Nephron progenitor cell (in vitro differentiated cells): ENCODE measurements around the gene PPP1R14B.

Source experiments
- DNase-seq: peaks from one replicate; pipeline ENCODE4 v3.0.0; 2021
- H3K27ac Mint-ChIP-seq: 2 replicates; pipeline ENCODE4 v1.8.0; 2021; ENCODE audit warnings: mild to moderate bottlenecking, moderate library complexity, mixed read lengths
- H3K27me3 Mint-ChIP-seq: 2 replicates; pipeline ENCODE4 v1.8.0; 2021; ENCODE audit warnings: mild to moderate bottlenecking, low read depth, mixed read lengths; ENCODE audit not compliant: poor library complexity
- H3K36me3 Mint-ChIP-seq: 2 replicates; pipeline ENCODE4 v1.8.0; 2021; ENCODE audit warnings: low read depth, mixed read lengths
- H3K4me1 Mint-ChIP-seq: 2 replicates; pipeline ENCODE4 v1.8.0; 2021; ENCODE audit warnings: mixed read lengths
- H3K4me3 Mint-ChIP-seq: 2 replicates; pipeline ENCODE4 v1.8.0; 2021; ENCODE audit warnings: mild to moderate bottlenecking, moderate library complexity, mixed read lengths
- H3K9me3 Mint-ChIP-seq: 2 replicates; pipeline ENCODE4 v1.8.0; 2021; ENCODE audit warnings: mild to moderate bottlenecking, moderate library complexity, mixed read lengths
- CTCF ChIP-seq: fragments of 200-600 bp; sonication (generic); IDR thresholded peaks from 2 replicates; pipeline ENCODE4 v1.5.0; 2021; ENCODE audit warnings: antibody characterized with exemption

Gene PPP1R14B

GRCh38 chr11:64252003-64252872 lies 5.5 kb upstream of the PPP1R14B start:
- H3K27ac Mint-ChIP-seq = no peak overlapping the region
- peaks cover 49% of the 10 kb centered on the region for H3K4me1 Mint-ChIP-seq
- peak overlapping the region; percentile 92 for H3K4me3 Mint-ChIP-seq

GRCh38 chr11:64251753-64252002 lies 4.9 kb upstream of the PPP1R14B start:
- DNase-seq = no peak
- peak overlapping the region; percentile 92 for H3K4me3 Mint-ChIP-seq
- H3K9me3 Mint-ChIP-seq = no peaks in the 10 kb centered on the region
- no peak for TF ChIP-seq CTCF
- no peaks in the 10 kb centered on the region for H3K36me3 Mint-ChIP-seq
- peaks cover 49% of the 10 kb centered on the region for H3K4me1 Mint-ChIP-seq
- H3K27me3 Mint-ChIP-seq = peaks cover 3% of the 10 kb centered on the region
- no peak overlapping the region for H3K27ac Mint-ChIP-seq

More at GRCh38 chr11:64252003-64252872, 5.5 kb upstream of the PPP1R14B start:
- Mint-ChIP-seq H3K36me3 (no peaks in the 10 kb centered on the region), H3K27me3 (peaks cover 3% of the 10 kb centered on the region), H3K9me3 (no peaks in the 10 kb centered on the region)
- TF ChIP-seq CTCF = no peak
- no peak for DNase-seq

- Mint-ChIP-seq H3K27me3 (peaks cover 3% of the 10 kb centered on the region), H3K27ac (no peak within 1 kb of the TSS), H3K4me3 (peak within 1 kb of the TSS; percentile 92), H3K9me3 (no peaks in the 10 kb centered on the region), H3K4me1 (peaks cover 49% of the 10 kb centered on the region), H3K36me3 (no peaks in the 10 kb centered on the region)
- TF ChIP-seq CTCF = peak; percentile 47
- peak; percentile 79 for DNase-seq
These were observed 4.4 kb upstream of the PPP1R14B start, which contains the start of gene PLCB3 for GRCh38 chr11:64251016-64251752. Gene PLCB3 (plus strand): TSS chr11:64251530. CDS start chr11:64251650, 120 bp downstream.

- no peak overlapping the region for H3K27ac Mint-ChIP-seq
- DNase-seq = no peak
- peaks cover 3% of the 10 kb centered on the region for H3K27me3 Mint-ChIP-seq
- H3K4me1 Mint-ChIP-seq = peaks cover 49% of the 10 kb centered on the region
- peak overlapping the region; percentile 80 for H3K4me3 Mint-ChIP-seq
- TF ChIP-seq CTCF = no peak
- H3K36me3 Mint-ChIP-seq = no peaks in the 10 kb centered on the region
- no peaks in the 10 kb centered on the region for H3K9me3 Mint-ChIP-seq
These were observed 3.8 kb upstream of the PPP1R14B start for GRCh38 chr11:64250415-64251015.

- no peak for DNase-seq
- no peak for TF ChIP-seq CTCF
- no peaks in the 10 kb centered on the region for H3K9me3 Mint-ChIP-seq
- peaks cover 45% of the 10 kb centered on the region for H3K4me1 Mint-ChIP-seq
- H3K27me3 Mint-ChIP-seq = peaks cover 3% of the 10 kb centered on the region
- peak overlapping the region; percentile 34 for H3K4me3 Mint-ChIP-seq
- H3K36me3 Mint-ChIP-seq = no peaks in the 10 kb centered on the region
- H3K27ac Mint-ChIP-seq = no peak overlapping the region
These were observed 3.0 kb upstream of the PPP1R14B start for GRCh38 chr11:64249563-64250414.
